Measurements from ENCODE around the gene S100A7A. TPM values are rescaled to one million over a fixed set of nuclear protein-coding genes. Genes with fewer than 3 reads are reported as not detected.

S100A7A gene
- total and polyA plus RNA-seq, 2 of the 8 experiments (the other 6 are each of a cell fraction or from before 2014, with no cell fraction given), result not detected

DNA sequence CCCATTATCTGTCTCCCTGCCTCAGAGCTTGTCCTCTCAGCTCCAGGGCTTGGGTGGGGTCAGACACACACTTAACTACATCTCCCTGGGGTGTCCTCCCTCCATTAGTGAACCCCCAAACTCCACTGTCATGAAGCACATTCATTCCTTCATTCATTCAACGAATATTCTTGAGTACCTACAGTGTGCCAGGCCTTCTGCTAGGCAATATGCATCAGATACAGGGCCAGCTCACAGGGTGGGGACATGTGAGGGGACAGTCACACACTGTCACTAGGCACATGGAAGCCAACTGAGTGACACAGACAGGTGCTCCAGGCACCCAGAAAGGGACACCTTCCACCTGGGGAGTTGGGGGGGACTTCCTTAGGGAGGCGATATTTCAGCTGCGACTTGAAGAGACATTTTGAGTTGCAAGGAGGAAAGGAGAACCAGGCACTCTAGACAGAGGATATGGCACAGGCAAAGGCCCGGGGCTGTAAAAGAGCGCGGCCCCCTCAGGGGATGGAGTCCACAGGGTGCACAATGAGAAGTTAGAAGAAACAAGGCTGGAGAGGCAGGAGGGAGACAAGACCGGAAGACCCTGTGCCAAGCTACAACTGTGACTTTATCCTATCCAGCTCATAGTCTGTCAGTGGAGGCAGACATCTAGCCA lies 16.8 kb upstream of the S100A7A start (continued):
- TF ChIP-seq, protein P1, sequence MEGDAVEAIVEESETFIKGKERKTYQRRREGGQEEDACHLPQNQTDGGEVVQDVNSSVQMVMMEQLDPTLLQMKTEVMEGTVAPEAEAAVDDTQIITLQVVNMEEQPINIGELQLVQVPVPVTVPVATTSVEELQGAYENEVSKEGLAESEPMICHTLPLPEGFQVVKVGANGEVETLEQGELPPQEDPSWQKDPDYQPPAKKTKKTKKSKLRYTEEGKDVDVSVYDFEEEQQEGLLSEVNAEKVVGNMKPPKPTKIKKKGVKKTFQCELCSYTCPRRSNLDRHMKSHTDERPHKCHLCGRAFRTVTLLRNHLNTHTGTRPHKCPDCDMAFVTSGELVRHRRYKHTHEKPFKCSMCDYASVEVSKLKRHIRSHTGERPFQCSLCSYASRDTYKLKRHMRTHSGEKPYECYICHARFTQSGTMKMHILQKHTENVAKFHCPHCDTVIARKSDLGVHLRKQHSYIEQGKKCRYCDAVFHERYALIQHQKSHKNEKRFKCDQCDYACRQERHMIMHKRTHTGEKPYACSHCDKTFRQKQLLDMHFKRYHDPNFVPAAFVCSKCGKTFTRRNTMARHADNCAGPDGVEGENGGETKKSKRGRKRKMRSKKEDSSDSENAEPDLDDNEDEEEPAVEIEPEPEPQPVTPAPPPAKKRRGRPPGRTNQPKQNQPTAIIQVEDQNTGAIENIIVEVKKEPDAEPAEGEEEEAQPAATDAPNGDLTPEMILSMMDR (IDR thresholded peaks at IDR 0.05; ENCODE audit: control extremely low read depth in 1 of 3, insufficient read depth in 1 of 3, low read depth in 1 of 3, low read length in 3 of 3), result no peak
- TF ChIP-seq SP4 (IDR thresholded peaks at IDR 0.05; ENCODE audit: low read length) (no peak), RAD21 (IDR thresholded peaks at IDR 0.05 in 1 of 2, conservative IDR thresholded peaks at IDR 0.05 in 1 of 2; ENCODE audit: low read depth in 2 of 2, low read length in 2 of 2) (no peak), BACH1 (IDR thresholded peaks at IDR 0.05; ENCODE audit: low read length) (no peak), RXRA (IDR thresholded peaks at IDR 0.05; ENCODE audit: insufficient read depth, low read depth, low read length) (no peak), JUND (IDR thresholded peaks at IDR 0.05; ENCODE audit: low read length) (no peak), POLR2A (IDR thresholded peaks at IDR 0.05; ENCODE audit: control extremely low read depth in 1 of 2, low read depth in 2 of 2, low read length in 2 of 2) (no peak), SAP30 (IDR thresholded peaks at IDR 0.05; ENCODE audit: insufficient read depth, insufficient replicate concordance, low read length) (no peak), CTBP2 (IDR thresholded peaks at IDR 0.05; ENCODE audit: borderline replicate concordance, insufficient read depth, insufficient read length, low read length) (no peak)
- TF ChIP-seq, protein P2, sequence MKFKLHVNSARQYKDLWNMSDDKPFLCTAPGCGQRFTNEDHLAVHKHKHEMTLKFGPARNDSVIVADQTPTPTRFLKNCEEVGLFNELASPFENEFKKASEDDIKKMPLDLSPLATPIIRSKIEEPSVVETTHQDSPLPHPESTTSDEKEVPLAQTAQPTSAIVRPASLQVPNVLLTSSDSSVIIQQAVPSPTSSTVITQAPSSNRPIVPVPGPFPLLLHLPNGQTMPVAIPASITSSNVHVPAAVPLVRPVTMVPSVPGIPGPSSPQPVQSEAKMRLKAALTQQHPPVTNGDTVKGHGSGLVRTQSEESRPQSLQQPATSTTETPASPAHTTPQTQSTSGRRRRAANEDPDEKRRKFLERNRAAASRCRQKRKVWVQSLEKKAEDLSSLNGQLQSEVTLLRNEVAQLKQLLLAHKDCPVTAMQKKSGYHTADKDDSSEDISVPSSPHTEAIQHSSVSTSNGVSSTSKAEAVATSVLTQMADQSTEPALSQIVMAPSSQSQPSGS (IDR thresholded peaks at IDR 0.05; ENCODE audit: low read length), result no peak
